GM12875 (cell line): ENCODE measurements around the gene HIVEP3.

ENCODE experiments used
- H3K4me3 ChIP-seq: one replicate; pipeline ENCODE4 v1.5.1; 2011; ENCODE audit warnings: low read depth, low read length, control low read depth
- CTCF ChIP-seq: IDR thresholded peaks from 2 replicates; pipeline ENCODE4 v1.5.1; 2011; ENCODE audit warnings: low read depth, mild to moderate bottlenecking, control low read depth, inconsistent platforms, low read length, moderate library complexity, borderline replicate concordance; ENCODE audit not compliant: insufficient read depth

Gene HIVEP3

GRCh38 chr1:41791667-41792484 lies 126.8 kb downstream of the HIVEP3 start:
- no peak overlapping the region for H3K4me3 ChIP-seq
- TF ChIP-seq CTCF = no peak

GRCh38 chr1:41790351-41790750 lies 128.4 kb downstream of the HIVEP3 start:
- H3K4me3 ChIP-seq = no peak overlapping the region
- TF ChIP-seq CTCF = no peak

GRCh38 chr1:41789661-41790330 lies 128.9 kb downstream of the HIVEP3 start:
- TF ChIP-seq CTCF = no peak
- H3K4me3 ChIP-seq = no peak overlapping the region

DNA sequence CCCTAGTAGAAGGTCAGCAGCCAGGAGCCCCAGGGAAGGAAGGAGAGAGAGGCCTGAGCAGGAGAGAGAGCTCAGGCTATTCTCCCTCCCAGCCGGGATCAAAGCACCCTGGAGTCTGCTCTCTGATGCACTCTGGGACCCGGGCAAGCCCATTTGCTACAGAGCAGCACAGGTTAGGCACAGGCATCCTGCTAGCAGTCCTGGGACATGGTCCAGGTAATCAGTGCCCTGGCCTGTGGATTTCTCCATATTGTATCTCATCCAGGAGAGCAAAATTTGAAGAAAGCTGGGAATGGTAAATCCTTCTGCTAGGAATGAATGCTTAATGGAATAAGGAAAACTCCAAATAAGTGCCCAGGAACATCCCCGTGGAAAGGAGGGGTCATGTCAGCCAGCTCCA lies 130.3 kb downstream of the HIVEP3 start:
- no peak overlapping the region for H3K4me3 ChIP-seq
- no peak for TF ChIP-seq CTCF

DNA sequence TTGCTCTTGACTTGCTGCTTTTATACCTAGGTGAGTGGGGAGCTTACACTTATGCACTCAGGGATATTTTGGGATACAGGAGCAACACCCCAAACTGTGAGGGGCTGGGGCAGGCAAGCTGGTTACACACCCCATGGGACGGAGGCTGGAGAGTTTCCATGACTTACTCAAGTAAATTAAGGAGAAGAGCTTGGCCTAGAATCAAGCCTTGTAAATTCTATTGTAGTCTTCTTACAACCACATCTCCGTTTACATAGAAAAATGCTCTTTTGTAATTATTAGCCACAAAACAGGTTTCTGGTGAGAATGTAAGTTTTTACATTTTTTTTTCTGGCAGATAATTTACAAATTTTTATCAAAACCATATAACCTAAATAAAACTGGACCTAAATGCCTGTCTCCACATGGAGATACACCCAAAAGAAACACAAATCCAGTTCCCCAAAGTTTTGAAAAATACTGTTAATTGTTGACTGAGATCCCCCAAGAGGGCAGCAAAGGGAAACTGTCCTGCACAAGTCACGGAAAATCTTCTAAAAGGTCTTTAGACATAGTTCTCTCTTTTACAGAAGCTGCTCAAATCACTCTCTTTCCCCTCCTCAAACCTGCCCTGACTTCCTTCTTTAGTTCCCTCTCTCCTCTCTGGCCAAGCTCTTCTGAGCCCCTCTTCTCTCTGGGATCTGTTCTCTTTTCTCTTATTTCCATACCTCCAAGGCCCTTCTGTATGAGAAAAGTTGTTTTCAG lies 134.0 kb downstream of the HIVEP3 start:
- H3K4me3 ChIP-seq = no peak overlapping the region
- no peak for TF ChIP-seq CTCF

- no peak for TF ChIP-seq CTCF
- no peak overlapping the region for H3K4me3 ChIP-seq
Observed at GRCh38 chr1:41783189-41783639, 135.5 kb downstream of the HIVEP3 start.
